Retinal pigment epithelial cell (primary cell): Measurements from ENCODE around the gene DIS3L2.

Source experiments
- DNase-seq: peaks from one replicate; pipeline ENCODE4 v3.0.0-alpha.2; 2010; ENCODE audit warnings: low read depth
- H3K4me3 ChIP-seq: 2 replicates; pipeline ENCODE4 v1.5.1; 2011; ENCODE audit warnings: mild to moderate bottlenecking, low read length, control low read depth, moderate library complexity
- TF ChIP-seq, protein P1 (sequence below): conservative IDR thresholded peaks from 2 replicates; pipeline ENCODE4 v1.5.1; 2011; ENCODE audit warnings: low read depth, low read length, control low read depth, inconsistent platforms

Gene DIS3L2

DNA sequence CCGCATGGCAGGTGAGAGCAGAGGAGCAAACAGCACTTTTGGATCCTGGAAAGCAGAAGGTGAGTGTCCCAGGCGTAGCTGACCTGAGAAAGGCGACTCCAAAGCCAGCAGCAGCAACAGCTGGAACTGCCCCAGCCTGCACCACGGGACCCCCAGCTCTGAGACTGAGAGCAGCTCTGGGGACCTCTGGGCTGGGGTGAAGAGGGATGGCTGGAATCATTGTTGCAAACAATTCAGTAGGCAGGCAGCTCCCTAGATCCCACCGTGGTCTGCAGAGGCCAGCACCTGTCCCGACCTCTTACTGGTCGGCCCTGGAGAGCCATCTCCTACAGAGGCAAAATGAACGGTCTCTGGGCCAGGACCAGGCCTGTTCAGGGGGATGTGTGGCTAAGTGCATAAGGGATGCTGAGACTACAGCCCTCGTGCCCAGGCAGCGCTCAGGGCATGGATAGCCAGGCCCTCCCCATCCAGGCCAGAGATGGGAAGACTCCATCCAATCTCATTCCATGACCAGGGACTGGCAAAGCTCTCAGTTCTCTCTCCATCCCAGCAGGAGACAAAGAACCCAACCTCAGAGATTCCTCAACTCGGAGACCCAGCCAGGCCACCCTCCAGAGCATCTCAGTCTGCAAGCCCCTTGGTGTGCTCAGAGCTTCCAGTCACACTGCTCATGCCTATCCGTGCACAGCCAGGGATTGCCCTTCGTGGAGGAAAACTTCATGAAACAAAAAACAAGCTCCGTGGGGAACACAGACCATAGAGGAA lies 378.8 kb downstream of the DIS3L2 start:
- no peak for DNase-seq
- no peak overlapping the region for H3K4me3 ChIP-seq
- TF ChIP-seq, protein P1, sequence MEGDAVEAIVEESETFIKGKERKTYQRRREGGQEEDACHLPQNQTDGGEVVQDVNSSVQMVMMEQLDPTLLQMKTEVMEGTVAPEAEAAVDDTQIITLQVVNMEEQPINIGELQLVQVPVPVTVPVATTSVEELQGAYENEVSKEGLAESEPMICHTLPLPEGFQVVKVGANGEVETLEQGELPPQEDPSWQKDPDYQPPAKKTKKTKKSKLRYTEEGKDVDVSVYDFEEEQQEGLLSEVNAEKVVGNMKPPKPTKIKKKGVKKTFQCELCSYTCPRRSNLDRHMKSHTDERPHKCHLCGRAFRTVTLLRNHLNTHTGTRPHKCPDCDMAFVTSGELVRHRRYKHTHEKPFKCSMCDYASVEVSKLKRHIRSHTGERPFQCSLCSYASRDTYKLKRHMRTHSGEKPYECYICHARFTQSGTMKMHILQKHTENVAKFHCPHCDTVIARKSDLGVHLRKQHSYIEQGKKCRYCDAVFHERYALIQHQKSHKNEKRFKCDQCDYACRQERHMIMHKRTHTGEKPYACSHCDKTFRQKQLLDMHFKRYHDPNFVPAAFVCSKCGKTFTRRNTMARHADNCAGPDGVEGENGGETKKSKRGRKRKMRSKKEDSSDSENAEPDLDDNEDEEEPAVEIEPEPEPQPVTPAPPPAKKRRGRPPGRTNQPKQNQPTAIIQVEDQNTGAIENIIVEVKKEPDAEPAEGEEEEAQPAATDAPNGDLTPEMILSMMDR = no peak

DNA sequence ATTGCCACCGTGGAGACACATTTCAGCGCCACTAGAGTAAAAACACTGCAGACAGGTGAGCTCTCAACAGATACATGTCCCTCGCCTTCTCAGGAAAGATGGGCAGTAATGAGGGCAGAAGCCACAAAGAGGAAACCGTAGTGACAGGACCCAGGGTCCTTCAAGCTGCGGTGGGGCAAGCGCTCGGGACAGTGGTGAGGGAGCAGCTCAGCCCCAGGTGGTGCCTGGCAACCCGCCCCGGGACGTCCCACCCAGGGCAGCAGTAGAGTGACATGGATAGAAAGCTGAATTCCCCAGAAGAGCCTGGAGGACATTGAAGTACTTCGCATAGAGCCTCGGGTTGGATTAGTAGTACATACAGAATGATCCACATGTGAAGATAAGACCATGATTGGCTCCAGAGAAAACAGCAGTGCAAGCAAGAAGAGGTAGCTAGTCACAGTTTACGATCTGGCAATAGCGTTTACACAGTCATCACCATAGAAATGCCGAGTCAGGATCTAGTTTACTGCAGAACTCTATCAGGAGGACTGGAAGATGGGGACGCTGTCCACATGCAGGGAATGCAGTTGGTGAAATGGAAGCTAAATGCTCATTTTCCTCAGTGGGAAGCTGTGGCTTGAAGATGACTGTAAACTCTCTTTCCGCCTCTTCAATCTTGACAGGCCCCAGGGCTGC lies 379.7 kb downstream of the DIS3L2 start:
- H3K4me3 ChIP-seq = no peak overlapping the region
- TF ChIP-seq, protein P1 = no peak
- no peak for DNase-seq

DNA sequence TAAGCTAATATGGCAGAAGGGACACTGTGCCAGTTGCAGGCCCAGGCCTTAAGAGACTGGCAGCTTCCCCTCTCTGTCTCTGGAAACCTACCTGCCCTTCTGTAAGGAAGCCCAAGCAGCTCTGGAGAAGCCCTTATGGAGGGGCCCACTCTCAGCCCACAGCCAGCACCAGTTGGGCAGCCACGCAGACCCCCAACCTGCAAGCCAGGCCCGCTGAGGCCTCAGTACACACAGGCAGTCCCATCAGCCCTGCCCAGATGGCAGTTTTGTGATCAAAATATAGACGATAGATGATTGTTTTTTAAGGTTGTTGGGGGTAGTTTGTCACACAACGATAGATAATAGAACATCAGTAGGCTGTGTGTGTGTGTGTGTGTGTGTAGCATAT lies 380.2 kb downstream of the DIS3L2 start:
- DNase-seq = no peak
- no peak overlapping the region for H3K4me3 ChIP-seq
- TF ChIP-seq, protein P1 = no peak

DNA sequence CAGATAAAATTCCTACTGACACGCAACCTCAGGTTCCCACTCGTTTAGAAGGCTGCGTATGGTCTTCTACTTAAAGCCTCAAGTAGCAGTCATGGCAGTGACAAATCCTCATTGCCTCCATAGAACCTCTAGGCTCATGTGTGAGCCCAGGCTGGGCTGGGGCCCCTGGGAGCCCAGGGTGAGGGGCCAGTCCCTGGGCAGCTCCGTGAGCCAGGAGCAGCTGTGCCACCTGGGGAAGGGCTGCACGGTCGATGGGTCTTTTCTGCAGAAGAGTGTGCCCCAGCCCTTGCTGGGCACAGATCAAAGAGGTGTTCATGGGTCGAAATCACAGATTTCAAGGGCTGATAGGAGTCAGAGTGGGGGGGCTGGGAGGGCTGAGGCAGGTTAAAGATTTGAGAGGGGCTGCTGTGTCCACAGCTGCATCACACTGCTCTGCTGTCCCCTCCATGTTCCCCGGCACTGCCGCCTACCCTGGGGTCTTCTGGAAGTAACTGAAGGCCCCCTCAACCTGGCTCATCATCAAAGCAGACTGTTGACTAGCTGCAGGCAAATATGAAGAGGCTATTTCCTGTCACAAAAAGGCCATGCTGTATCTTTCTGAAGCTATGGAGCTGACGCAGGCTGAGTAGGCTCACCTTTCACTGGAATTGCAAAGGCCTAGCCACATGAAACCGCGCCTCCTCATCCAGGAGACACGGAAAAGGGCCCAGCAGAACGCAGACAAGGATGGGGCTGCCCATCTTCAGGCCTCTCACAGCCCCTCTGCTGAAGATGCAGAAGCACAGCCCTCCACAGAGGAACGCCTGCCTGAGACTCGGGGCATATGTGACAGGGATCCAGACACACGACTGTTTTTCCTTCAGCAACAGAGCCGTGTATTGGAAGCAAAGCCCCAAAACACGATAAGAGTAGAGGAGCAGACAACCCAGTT lies 381.4 kb downstream of the DIS3L2 start:
- TF ChIP-seq, protein P1 = no peak
- no peak for DNase-seq
- no peak overlapping the region for H3K4me3 ChIP-seq

DNA sequence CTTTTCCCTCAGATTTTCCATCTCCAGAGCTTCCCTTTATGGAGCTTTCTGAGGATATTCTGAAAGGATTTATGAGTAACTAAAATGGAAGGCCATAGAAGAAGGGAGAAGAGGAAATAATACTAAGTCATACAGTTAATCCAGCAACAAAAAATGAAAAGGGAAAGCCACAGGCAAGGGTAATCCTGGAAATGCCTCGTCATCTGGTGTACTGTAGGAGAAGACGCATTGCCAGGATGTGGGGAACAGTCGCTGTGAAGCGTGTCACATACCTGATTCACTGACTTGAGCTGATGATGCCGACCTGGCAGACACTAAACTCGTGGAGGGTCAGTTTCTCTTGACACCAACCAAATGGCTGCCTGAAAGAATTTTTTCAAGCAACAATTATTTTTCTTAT lies 382.3 kb downstream of the DIS3L2 start:
- no peak overlapping the region for H3K4me3 ChIP-seq
- TF ChIP-seq, protein P1 = no peak
- no peak for DNase-seq

DNA sequence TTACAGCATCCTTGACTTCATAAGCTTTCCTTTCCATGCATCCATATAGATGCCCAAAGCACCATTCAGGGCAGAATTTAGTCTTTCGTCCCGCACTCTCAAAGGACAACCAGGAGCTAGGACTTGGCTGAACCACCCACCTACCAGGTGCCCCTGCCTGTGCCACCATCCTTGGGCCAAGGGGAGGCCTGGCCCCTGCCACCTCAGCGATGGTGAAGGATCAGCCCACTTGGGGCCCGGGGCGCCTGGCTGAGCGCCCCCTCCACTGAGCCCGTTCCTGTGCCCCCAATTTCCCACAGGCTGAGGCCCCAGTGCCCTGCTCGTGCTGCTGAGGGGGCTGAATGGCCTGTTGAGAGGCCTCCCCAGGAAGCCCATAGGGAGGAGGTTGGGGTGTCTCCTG lies 383.7 kb downstream of the DIS3L2 start:
- TF ChIP-seq, protein P1 = no peak
- no peak overlapping the region for H3K4me3 ChIP-seq
- no peak for DNase-seq
